Keratinocyte (primary cell): ENCODE data around the gene DNAJB14. TPM values are rescaled to one million over a fixed set of nuclear protein-coding genes. Genes with fewer than 3 reads are reported as not detected.
A peak's percentile ranks its signal among the peaks of the same experiment; 100 is the strongest.
"Not testable (repeated sequence)": the region's sequence is repeated elsewhere in the genome, so short reads cannot be mapped to it uniquely, and the experiment has no call there.

ENCODE experiments used
- DNase-seq: peaks from one replicate; pipeline ENCODE4 v3.0.0-alpha.2; 2011; ENCODE audit warnings: low read depth, missing footprints, low spot score
- FAIRE-seq: peaks from 2 replicates; lab custom pipeline; 2011; peaks lifted over from hg19 to GRCh38; lab: Jason Lieb, UNC
- H2AFZ ChIP-seq: 2 replicates; pipeline ENCODE4 v1.6.0; 2012; ENCODE audit warnings: low read length, control low read depth, inconsistent platforms; ENCODE audit not compliant: control insufficient read depth
- H3K27ac ChIP-seq: 2 replicates; pipeline ENCODE4 v1.5.1; 2011; ENCODE audit warnings: low read length; ENCODE audit not compliant: control insufficient read depth, insufficient read depth
- H3K27me3 ChIP-seq: 3 replicates; pipeline ENCODE4 v1.6.0; 2011; ENCODE audit warnings: low read length; ENCODE audit not compliant: control insufficient read depth, insufficient read depth; ENCODE audit errors: extremely low read depth
- H3K36me3 ChIP-seq, 2 experiments: 2 replicates in 1 of 2; 3 replicates in 1 of 2; pipeline ENCODE4 v1.5.1; 2011; ENCODE audit warnings: low read length in 2 of 2, mild to moderate bottlenecking in 1 of 2; ENCODE audit not compliant: control insufficient read depth in 2 of 2, insufficient read depth in 2 of 2; ENCODE audit errors: extremely low read depth in 1 of 2
- H3K4me1 ChIP-seq: 3 replicates; pipeline ENCODE4 v1.5.1; 2011; ENCODE audit warnings: low read length; ENCODE audit not compliant: control insufficient read depth, insufficient read depth; ENCODE audit errors: extremely low read depth
- H3K4me2 ChIP-seq: 3 replicates; pipeline ENCODE4 v1.6.0; 2011; ENCODE audit warnings: low read depth, low read length; ENCODE audit not compliant: control insufficient read depth, insufficient read depth; ENCODE audit errors: extremely low read depth
- H3K4me3 ChIP-seq, 3 experiments: fragments of 200-600 bp in 1 of 3; sonication (generic) in 1 of 3; 2 replicates in 2 of 3; 3 replicates in 1 of 3; pipeline ENCODE4 v1.5.1; 2011 to 2016; ENCODE audit warnings: low read length in 3 of 3, mild to moderate bottlenecking in 3 of 3, control low read depth in 2 of 3, inconsistent platforms in 1 of 3, low read depth in 1 of 3, mixed read lengths in 1 of 3, mixed run types in 1 of 3, moderate library complexity in 1 of 3; ENCODE audit not compliant: control insufficient read depth in 2 of 3, insufficient read depth in 2 of 3; ENCODE audit errors: extremely low read depth in 1 of 3
- H3K79me2 ChIP-seq: 2 replicates; pipeline ENCODE4 v1.6.0; 2012; ENCODE audit warnings: low read length; ENCODE audit not compliant: control insufficient read depth, insufficient read depth
- H3K9ac ChIP-seq: 3 replicates; pipeline ENCODE4 v1.6.0; 2011; ENCODE audit warnings: low read length; ENCODE audit not compliant: control insufficient read depth, insufficient read depth; ENCODE audit errors: extremely low read depth
- H3K9me1 ChIP-seq: 3 replicates; pipeline ENCODE4 v1.6.0; 2011; ENCODE audit warnings: low read length; ENCODE audit not compliant: control insufficient read depth, insufficient read depth; ENCODE audit errors: extremely low read depth
- H3K9me3 ChIP-seq: 2 replicates; pipeline ENCODE4 v1.5.1; 2012; ENCODE audit warnings: low read depth, low read length; ENCODE audit not compliant: control insufficient read depth
- H4K20me1 ChIP-seq: 3 replicates; pipeline ENCODE4 v1.6.0; 2011; ENCODE audit warnings: low read length; ENCODE audit not compliant: control insufficient read depth, insufficient read depth; ENCODE audit errors: extremely low read depth
- EZH2 ChIP-seq: IDR thresholded peaks from one replicate; pipeline ENCODE4 v1.6.1; 2012; ENCODE audit warnings: inconsistent platforms, mild to moderate bottlenecking, low read length, moderate library complexity
- dilution Hi-C: fragments of 300-500 bp; cut with MboI; formaldehyde crosslinking; loops from one replicate; pipeline ENCODE4 v1.7.0; 2020; ENCODE audit warnings: low sequenced_read_pairs; ENCODE audit not compliant: extremely low pct_ligation_motif_present
- polyA plus RNA-seq, 5 experiments: library from polyadenylated mRNA; depleted of rRNA in 3 of 5; stranded (reverse) in 3 of 5; stranded (forward) in 1 of 5; unstranded in 1 of 5; fragments of >200 nt; gene quantifications; 1 replicate in 1 of 5; 2 replicates in 3 of 5; 3 replicates in 1 of 5; pipeline versions ENCODE4 v1.2.1 to v1.2.3, GENCODE V29; 2011 to 2012; ENCODE audit warnings: missing spikeins in 2 of 5, low read depth in 1 of 5, low replicate concordance in 1 of 5
- TF ChIP-seq, protein P1 (sequence below), 3 experiments: IDR thresholded peaks in 1 of 3; conservative IDR thresholded peaks in 1 of 3; optimal IDR thresholded peaks in 1 of 3; 2 replicates in 2 of 3; 3 replicates in 1 of 3; pipeline versions ENCODE3 to v1.5.1; 2011; ENCODE audit warnings: low read length in 3 of 3, mild to moderate bottlenecking in 3 of 3, moderate library complexity in 2 of 3, control low read depth in 1 of 3, inconsistent platforms in 1 of 3; ENCODE audit not compliant: insufficient read depth in 2 of 3; ENCODE audit errors: extremely low read depth in 1 of 3

The DNAJB14 gene
- polyA plus RNA-seq, 1 donor (not counting 4 experiments of a cell fraction or from before 2014, with no cell fraction given) = 17.9 TPM

DNA sequence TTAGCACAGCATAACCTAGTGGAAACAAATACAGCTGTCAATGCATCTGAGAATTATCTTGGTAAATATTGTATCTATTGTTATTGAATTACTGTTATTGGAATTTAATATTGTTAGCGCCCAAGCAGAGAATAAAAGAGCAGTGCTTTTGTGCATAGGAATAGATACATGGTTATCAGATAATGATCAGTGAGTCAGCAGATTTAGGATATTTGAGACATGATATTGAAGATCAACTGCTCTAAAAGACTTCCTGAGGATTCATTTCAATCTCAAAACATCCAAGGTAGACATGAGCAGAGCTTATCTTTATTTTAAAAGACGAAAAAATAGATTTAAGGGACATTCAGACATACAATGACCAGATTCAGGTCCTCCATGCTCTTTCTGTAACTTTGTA is 14.2 kb upstream of the DNAJB14 start:
- TF ChIP-seq, protein P1, sequence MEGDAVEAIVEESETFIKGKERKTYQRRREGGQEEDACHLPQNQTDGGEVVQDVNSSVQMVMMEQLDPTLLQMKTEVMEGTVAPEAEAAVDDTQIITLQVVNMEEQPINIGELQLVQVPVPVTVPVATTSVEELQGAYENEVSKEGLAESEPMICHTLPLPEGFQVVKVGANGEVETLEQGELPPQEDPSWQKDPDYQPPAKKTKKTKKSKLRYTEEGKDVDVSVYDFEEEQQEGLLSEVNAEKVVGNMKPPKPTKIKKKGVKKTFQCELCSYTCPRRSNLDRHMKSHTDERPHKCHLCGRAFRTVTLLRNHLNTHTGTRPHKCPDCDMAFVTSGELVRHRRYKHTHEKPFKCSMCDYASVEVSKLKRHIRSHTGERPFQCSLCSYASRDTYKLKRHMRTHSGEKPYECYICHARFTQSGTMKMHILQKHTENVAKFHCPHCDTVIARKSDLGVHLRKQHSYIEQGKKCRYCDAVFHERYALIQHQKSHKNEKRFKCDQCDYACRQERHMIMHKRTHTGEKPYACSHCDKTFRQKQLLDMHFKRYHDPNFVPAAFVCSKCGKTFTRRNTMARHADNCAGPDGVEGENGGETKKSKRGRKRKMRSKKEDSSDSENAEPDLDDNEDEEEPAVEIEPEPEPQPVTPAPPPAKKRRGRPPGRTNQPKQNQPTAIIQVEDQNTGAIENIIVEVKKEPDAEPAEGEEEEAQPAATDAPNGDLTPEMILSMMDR (optimal IDR thresholded peaks at IDR 0.05 in 1 of 3, IDR thresholded peaks at IDR 0.05 in 1 of 3, conservative IDR thresholded peaks at IDR 0.05 in 1 of 3; ENCODE audit: extremely low read depth in 1 of 3, insufficient read depth in 2 of 3, low read length in 3 of 3) = no peak
- no peak for TF ChIP-seq EZH2
- dilution Hi-C loops = no loop called here
- H3K27me3 ChIP-seq = no peaks in the 10 kb centered on the region
- H3K27ac ChIP-seq = no peak overlapping the region
- FAIRE-seq (no peak), DNase-seq (no peak)
- no peaks in the 10 kb centered on the region for H3K36me3 ChIP-seq
- no peaks in the 10 kb centered on the region for H4K20me1 ChIP-seq
- H3K9me1 ChIP-seq = no peaks in the 10 kb centered on the region
- no peak overlapping the region for H2AFZ ChIP-seq
- peaks cover 6% of the 10 kb centered on the region for H3K4me1 ChIP-seq
- no peaks in the 10 kb centered on the region for H3K79me2 ChIP-seq
- H3K4me2 ChIP-seq = no peak overlapping the region
- H3K9me3 ChIP-seq = no peaks in the 10 kb centered on the region
- no peak overlapping the region for H3K9ac ChIP-seq
- H3K4me3 ChIP-seq = no peak overlapping the region

- H3K27ac ChIP-seq, H3K9me1 ChIP-seq, H3K4me3 ChIP-seq, H3K9ac ChIP-seq, H2AFZ ChIP-seq, H3K27me3 ChIP-seq, FAIRE-seq, H3K9me3 ChIP-seq, H3K4me2 ChIP-seq, DNase-seq, H4K20me1 ChIP-seq, dilution Hi-C loops, H3K4me1 ChIP-seq, H3K36me3 ChIP-seq, H3K79me2 ChIP-seq: not testable (repeated sequence)
Observed at GRCh38 chr4:99958207-99958606, 11.8 kb upstream of the DNAJB14 start.

DNA sequence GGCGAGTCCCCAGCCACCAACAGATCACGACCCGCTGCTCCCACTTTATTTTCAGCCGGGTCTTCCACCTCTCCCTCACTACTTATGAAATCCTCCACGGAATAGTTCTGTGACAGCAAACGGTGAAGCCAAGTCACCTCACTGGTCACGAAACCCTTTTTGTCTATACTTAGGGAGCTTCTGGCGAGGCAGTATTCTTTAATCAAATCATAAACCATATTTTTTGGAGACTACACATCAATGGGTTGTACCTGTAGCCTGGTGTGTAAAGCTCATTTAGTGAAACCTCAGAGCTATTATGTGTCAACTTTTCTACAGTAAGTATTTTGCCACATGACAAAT is 4.5 kb upstream of the DNAJB14 start:
- dilution Hi-C loops = no loop called here
- Histone ChIP-seq H2AFZ (peak overlapping the region; percentile 76), H4K20me1 (no peaks in the 10 kb centered on the region), H3K4me3 (peak overlapping the region; percentile 80 to 84 (median 81)), H3K27ac (peak overlapping the region; percentile 76), H3K36me3 (peaks cover 1 to 16% of the 10 kb centered on the region in 2 experiments), H3K4me1 (peaks cover 27% of the 10 kb centered on the region), H3K9me3 (no peaks in the 10 kb centered on the region), H3K79me2 (peaks cover 26% of the 10 kb centered on the region), H3K27me3 (no peaks in the 10 kb centered on the region), H3K9me1 (no peaks in the 10 kb centered on the region), H3K4me2 (peak overlapping the region; percentile 96), H3K9ac (peak overlapping the region; percentile 73)
- FAIRE-seq (no peak), DNase-seq (no peak)
- TF ChIP-seq, protein P1 (optimal IDR thresholded peaks at IDR 0.05 in 1 of 3, IDR thresholded peaks at IDR 0.05 in 1 of 3, conservative IDR thresholded peaks at IDR 0.05 in 1 of 3; ENCODE audit: extremely low read depth in 1 of 3, insufficient read depth in 2 of 3, low read length in 3 of 3) = no peak
- TF ChIP-seq EZH2 = no peak
